SK-N-SH (cell line): ENCODE measurements around the gene SMIM20. TPM values are rescaled to one million over a fixed set of nuclear protein-coding genes. Genes with fewer than 3 reads are reported as not detected.

ENCODE experiments used
- CTCF ChIA-PET: fragments of 300-600, 350-600 bp; formaldehyde crosslinking; extraction: SDS; loops from one replicate; lab custom pipeline; 2021; lab: Yijun Ruan, JAX
- POLR2A ChIA-PET: fragments of 350-600 bp; sonication (Branson Sonifier 250); formaldehyde crosslinking; extraction: SDS; loops from one replicate; lab custom pipeline; 2020; ENCODE audit warnings: antibody characterized with exemption, inconsistent platforms; lab: Yijun Ruan, JAX
- DNase-seq: peaks from one replicate; pipeline ENCODE4 v3.0.0; 2012
- H2AFZ ChIP-seq: fragments of 200-600 bp; sonication (generic); 2 replicates; pipeline ENCODE4 v1.8.1; 2016; ENCODE audit warnings: antibody characterized with exemption, mild to moderate bottlenecking, low read depth
- H3F3A ChIP-seq: fragments of 200-600 bp; sonication (generic); replicated peaks from 2 replicates; pipeline ENCODE3; 2016; ENCODE audit warnings: antibody characterized with exemption, mild to moderate bottlenecking; ENCODE audit not compliant: insufficient read depth
- H3K27ac ChIP-seq, 2 experiments: fragments of 200-500 bp in 1 of 2; fragments of 200-600 bp in 1 of 2; sonication (Bioruptor generic) in 1 of 2; sonication (generic), shearing (Covaris generic) in 1 of 2; 2 replicates each; pipeline versions ENCODE4 v1.5.1 to v1.6.1; 2014 to 2016; ENCODE audit warnings: low read depth in 2 of 2, inconsistent platforms in 1 of 2, low read length in 1 of 2, mild to moderate bottlenecking in 1 of 2, mixed read lengths in 1 of 2
- H3K27me3 ChIP-seq: fragments of 200-600 bp; sonication (generic), shearing (Covaris generic); 2 replicates; pipeline ENCODE4 v1.6.1; 2016; ENCODE audit warnings: mixed run types; ENCODE audit not compliant: insufficient read depth
- H3K36me3 ChIP-seq, 2 experiments: fragments of 200-500 bp in 1 of 2; fragments of 200-600 bp in 1 of 2; sonication (Bioruptor generic) in 1 of 2; sonication (generic) in 1 of 2; replicated peaks in 1 of 2; 2 replicates each; pipeline versions ENCODE3 to v1.5.1; 2014 to 2016; ENCODE audit warnings: low read length in 1 of 2, mild to moderate bottlenecking in 1 of 2; ENCODE audit not compliant: insufficient read depth in 2 of 2, control insufficient read depth in 1 of 2
- H3K4me1 ChIP-seq, 2 experiments: fragments of 200-500 bp in 1 of 2; fragments of 200-600 bp in 1 of 2; sonication (Bioruptor generic) in 1 of 2; sonication (generic), shearing (Covaris generic) in 1 of 2; 2 replicates each; pipeline versions ENCODE4 v1.5.1 to v1.6.1; 2014 to 2016; ENCODE audit warnings: low read depth in 1 of 2, low read length in 1 of 2, mixed run types in 1 of 2; ENCODE audit not compliant: insufficient read depth in 2 of 2, control insufficient read depth in 1 of 2
- H3K4me2 ChIP-seq: fragments of 200-600 bp; sonication (generic), shearing (Covaris generic); 2 replicates; pipeline ENCODE4 v1.6.1; 2017; ENCODE audit warnings: mixed run types
- H3K4me3 ChIP-seq, 2 experiments: fragments of 200-500 bp in 1 of 2; fragments of 200-600 bp in 1 of 2; sonication (Bioruptor generic) in 1 of 2; sonication (generic), shearing (Covaris generic) in 1 of 2; 2 replicates each; pipeline versions ENCODE4 v1.5.1 to v1.8.1; 2014 to 2016; ENCODE audit warnings: low read depth in 2 of 2, inconsistent platforms in 1 of 2, low read length in 1 of 2, mild to moderate bottlenecking in 1 of 2, mixed read lengths in 1 of 2, moderate library complexity in 1 of 2
- H3K79me2 ChIP-seq: fragments of 200-600 bp; sonication (generic); 2 replicates; pipeline ENCODE4 v1.8.1; 2017; ENCODE audit warnings: mild to moderate bottlenecking; ENCODE audit not compliant: insufficient read depth
- H3K9ac ChIP-seq: fragments of 200-600 bp; sonication (generic); 2 replicates; pipeline ENCODE4 v1.6.1; 2017; ENCODE audit warnings: mixed run types
- H3K9me2 ChIP-seq: fragments of 200-600 bp; sonication (generic); 2 replicates; pipeline ENCODE4 v1.6.1; 2017; ENCODE audit warnings: mixed run types
- H3K9me3 ChIP-seq: fragments of 200-600 bp; sonication (generic); 2 replicates; pipeline ENCODE4 v1.6.1; 2017; ENCODE audit warnings: mixed run types, mild to moderate bottlenecking, moderate library complexity
- H4K20me1 ChIP-seq: fragments of 200-600 bp; sonication (generic); 2 replicates; pipeline ENCODE4 v1.6.1; 2017; ENCODE audit warnings: mild to moderate bottlenecking, mixed run types; ENCODE audit not compliant: insufficient read depth
- CHD2 ChIP-seq: fragments of 150-350 bp; IDR thresholded peaks from 2 replicates; pipeline ENCODE4 v1.6.1; 2018; ENCODE audit warnings: low read length; ENCODE audit not compliant: partially characterized antibody
- EP300 ChIP-seq, 2 experiments: IDR thresholded peaks; 2 replicates each; pipeline versions ENCODE4 v1.4.0 to v1.6.1; 2012; ENCODE audit warnings: borderline replicate concordance in 1 of 2, low read depth in 1 of 2, low read length in 1 of 2
- FOXM1 ChIP-seq: IDR thresholded peaks from 2 replicates; pipeline ENCODE4 v1.4.0; 2012; ENCODE audit warnings: low read depth, mild to moderate bottlenecking
- MEF2A ChIP-seq: IDR thresholded peaks from 2 replicates; pipeline ENCODE4 v1.4.0; 2012; ENCODE audit warnings: low read depth, borderline replicate concordance
- POLR2AphosphoS5 ChIP-seq: IDR thresholded peaks from 2 replicates; pipeline ENCODE4 v1.6.1; 2012; ENCODE audit warnings: low read depth, low read length
- RCOR1 ChIP-seq: fragments of 150-350 bp; IDR thresholded peaks from 2 replicates; pipeline ENCODE4 v1.6.1; 2017; ENCODE audit warnings: antibody characterized with exemption, low read length
- RFX5 ChIP-seq: IDR thresholded peaks from 2 replicates; pipeline ENCODE4 v1.6.1; 2012; ENCODE audit warnings: mild to moderate bottlenecking, improper control_type of control experiment, low read length
- SIN3A ChIP-seq: IDR thresholded peaks from 2 replicates; pipeline ENCODE4 v1.6.1; 2012; ENCODE audit warnings: low read depth, mild to moderate bottlenecking, low read length, moderate library complexity, borderline replicate concordance
- TAF1 ChIP-seq: IDR thresholded peaks from 2 replicates; pipeline ENCODE4 v1.6.1; 2012; ENCODE audit warnings: low read depth, mild to moderate bottlenecking, low read length, moderate library complexity, borderline replicate concordance
- WGBS: methylation state at CpG from one replicate; pipeline ENCODE4 v1.1.6; 2017; ENCODE audit warnings: low lambda C conversion rate; 5-methylcytosine and 5-hydroxymethylcytosine counted together
- polyA plus RNA-seq, 3 experiments: library from polyadenylated mRNA; depleted of rRNA; stranded (reverse); fragments of >200 nt; gene quantifications; 2 replicates each; pipeline ENCODE4 v1.2.3, GENCODE V29; 2012
- TF ChIP-seq, protein P1 (sequence below): fragments of 150-350 bp; IDR thresholded peaks from 2 replicates; pipeline ENCODE4 v1.6.1; 2016; ENCODE audit warnings: mild to moderate bottlenecking, low read depth, low read length
- TF ChIP-seq, protein P2 (sequence below): IDR thresholded peaks from 2 replicates; pipeline ENCODE4 v1.4.0; 2012; ENCODE audit warnings: low read depth
- TF ChIP-seq, protein P3 (sequence below): IDR thresholded peaks from 2 replicates; pipeline ENCODE4; 2012
- TF ChIP-seq, protein P4 (sequence below): IDR thresholded peaks from 2 replicates; pipeline ENCODE4 v1.6.1; 2012; ENCODE audit warnings: mild to moderate bottlenecking, low read depth, low read length, moderate library complexity

SMIM20 gene
- polyA plus RNA-seq, 1 of the 3 experiments (the other 2 are of a cell fraction) = 39.4 TPM

DNA sequence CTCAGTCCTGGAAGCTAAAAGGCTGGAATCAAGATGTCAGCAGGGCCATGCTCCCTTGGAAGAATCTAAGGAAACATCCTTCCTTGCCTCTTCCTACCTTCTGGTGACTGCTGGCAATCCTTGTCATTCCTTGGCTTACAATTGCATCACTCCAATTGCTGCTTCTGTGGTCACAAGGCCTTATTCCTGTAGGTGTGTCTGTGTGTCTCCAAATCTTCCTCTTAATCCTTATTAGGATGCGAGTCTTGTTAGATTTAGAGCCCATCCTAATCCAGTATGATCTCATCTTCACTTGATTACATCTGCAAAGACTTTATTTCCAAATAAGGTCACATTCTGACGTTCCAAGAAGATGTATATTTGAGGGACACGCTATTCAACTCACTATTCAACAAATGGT is 52.2 kb downstream of the SMIM20 start:
- no peak for DNase-seq
- Histone ChIP-seq H3K27me3 (no peaks in the 10 kb centered on the region), H3K9me3 (no peaks in the 10 kb centered on the region), H2AFZ (no peak overlapping the region), H3F3A (no peaks in the 10 kb centered on the region), H3K27ac (no peak overlapping the region), H3K4me1 (no peaks in the 10 kb centered on the region), H4K20me1 (no peaks in the 10 kb centered on the region), H3K9me2 (no peaks in the 10 kb centered on the region), H3K36me3 (no peaks in the 10 kb centered on the region), H3K9ac (no peak overlapping the region), H3K4me3 (no peak overlapping the region), H3K4me2 (no peak overlapping the region), H3K79me2 (no peaks in the 10 kb centered on the region)
- no peak for TF ChIP-seq SIN3A
- no peak for TF ChIP-seq CHD2
- TF ChIP-seq, protein P1, sequence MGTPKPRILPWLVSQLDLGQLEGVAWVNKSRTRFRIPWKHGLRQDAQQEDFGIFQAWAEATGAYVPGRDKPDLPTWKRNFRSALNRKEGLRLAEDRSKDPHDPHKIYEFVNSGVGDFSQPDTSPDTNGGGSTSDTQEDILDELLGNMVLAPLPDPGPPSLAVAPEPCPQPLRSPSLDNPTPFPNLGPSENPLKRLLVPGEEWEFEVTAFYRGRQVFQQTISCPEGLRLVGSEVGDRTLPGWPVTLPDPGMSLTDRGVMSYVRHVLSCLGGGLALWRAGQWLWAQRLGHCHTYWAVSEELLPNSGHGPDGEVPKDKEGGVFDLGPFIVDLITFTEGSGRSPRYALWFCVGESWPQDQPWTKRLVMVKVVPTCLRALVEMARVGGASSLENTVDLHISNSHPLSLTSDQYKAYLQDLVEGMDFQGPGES = no peak
- TF ChIP-seq FOXM1 = no peak
- TF ChIP-seq EP300 (IDR thresholded peaks at IDR 0.05; ENCODE audit: borderline replicate concordance in 1 of 2, low read depth in 1 of 2, low read length in 1 of 2) = no peak
- TF ChIP-seq RCOR1 = no peak
- TF ChIP-seq, protein P2, sequence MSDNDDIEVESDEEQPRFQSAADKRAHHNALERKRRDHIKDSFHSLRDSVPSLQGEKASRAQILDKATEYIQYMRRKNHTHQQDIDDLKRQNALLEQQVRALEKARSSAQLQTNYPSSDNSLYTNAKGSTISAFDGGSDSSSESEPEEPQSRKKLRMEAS = no peak
- TF ChIP-seq RFX5 = no peak
- TF ChIP-seq POLR2AphosphoS5 = no peak
- TF ChIP-seq, protein P3, sequence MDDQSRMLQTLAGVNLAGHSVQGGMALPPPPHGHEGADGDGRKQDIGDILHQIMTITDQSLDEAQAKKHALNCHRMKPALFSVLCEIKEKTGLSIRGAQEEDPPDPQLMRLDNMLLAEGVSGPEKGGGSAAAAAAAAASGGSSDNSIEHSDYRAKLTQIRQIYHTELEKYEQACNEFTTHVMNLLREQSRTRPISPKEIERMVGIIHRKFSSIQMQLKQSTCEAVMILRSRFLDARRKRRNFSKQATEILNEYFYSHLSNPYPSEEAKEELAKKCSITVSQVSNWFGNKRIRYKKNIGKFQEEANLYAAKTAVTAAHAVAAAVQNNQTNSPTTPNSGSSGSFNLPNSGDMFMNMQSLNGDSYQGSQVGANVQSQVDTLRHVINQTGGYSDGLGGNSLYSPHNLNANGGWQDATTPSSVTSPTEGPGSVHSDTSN = no peak
- no peak for TF ChIP-seq TAF1
- no peak for TF ChIP-seq MEF2A
- TF ChIP-seq, protein P4, sequence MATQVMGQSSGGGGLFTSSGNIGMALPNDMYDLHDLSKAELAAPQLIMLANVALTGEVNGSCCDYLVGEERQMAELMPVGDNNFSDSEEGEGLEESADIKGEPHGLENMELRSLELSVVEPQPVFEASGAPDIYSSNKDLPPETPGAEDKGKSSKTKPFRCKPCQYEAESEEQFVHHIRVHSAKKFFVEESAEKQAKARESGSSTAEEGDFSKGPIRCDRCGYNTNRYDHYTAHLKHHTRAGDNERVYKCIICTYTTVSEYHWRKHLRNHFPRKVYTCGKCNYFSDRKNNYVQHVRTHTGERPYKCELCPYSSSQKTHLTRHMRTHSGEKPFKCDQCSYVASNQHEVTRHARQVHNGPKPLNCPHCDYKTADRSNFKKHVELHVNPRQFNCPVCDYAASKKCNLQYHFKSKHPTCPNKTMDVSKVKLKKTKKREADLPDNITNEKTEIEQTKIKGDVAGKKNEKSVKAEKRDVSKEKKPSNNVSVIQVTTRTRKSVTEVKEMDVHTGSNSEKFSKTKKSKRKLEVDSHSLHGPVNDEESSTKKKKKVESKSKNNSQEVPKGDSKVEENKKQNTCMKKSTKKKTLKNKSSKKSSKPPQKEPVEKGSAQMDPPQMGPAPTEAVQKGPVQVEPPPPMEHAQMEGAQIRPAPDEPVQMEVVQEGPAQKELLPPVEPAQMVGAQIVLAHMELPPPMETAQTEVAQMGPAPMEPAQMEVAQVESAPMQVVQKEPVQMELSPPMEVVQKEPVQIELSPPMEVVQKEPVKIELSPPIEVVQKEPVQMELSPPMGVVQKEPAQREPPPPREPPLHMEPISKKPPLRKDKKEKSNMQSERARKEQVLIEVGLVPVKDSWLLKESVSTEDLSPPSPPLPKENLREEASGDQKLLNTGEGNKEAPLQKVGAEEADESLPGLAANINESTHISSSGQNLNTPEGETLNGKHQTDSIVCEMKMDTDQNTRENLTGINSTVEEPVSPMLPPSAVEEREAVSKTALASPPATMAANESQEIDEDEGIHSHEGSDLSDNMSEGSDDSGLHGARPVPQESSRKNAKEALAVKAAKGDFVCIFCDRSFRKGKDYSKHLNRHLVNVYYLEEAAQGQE = no peak
- POLR2A ChIA-PET = no interaction called here
- CTCF ChIA-PET = interaction anchor here (0.6 kb wide), 1 partner anchor 458 kb away, joined by 4 read pairs; no protein-coding TSS in a partner anchor
- WGBS = 33% methylated on average over 3 of the region's 3 CpGs
